ENCODE results near the gene AGFG1.

- TF ChIP-seq YY1 (IDR thresholded peaks at IDR 0.05; ENCODE audit: insufficient read depth, insufficient read length) = no peak
- no peak for TF ChIP-seq SUZ12 (IDR thresholded peaks at IDR 0.05; ENCODE audit: extremely low read depth, insufficient read depth, insufficient read length)
Observed at GRCh38 chr2:227592694-227593387, 120.9 kb downstream of the AGFG1 start.
